CD4-positive, alpha-beta T cell (primary cell): ENCODE measurements around the gene NKAIN4. TPM values are rescaled to one million over a fixed set of nuclear protein-coding genes. Genes with fewer than 3 reads are reported as not detected.

Experiments used
- ATAC-seq: fragments of 200-7000 bp; cut with Tn5 transposase; one replicate; pipeline ENCODE4 v1.10.0; 2022; ENCODE audit warnings: mild to moderate bottlenecking; ENCODE audit not compliant: poor library complexity
- CTCF ChIA-PET: fragments of 350-600 bp; sonication (Branson Sonifier 250); formaldehyde crosslinking; loops from one replicate; lab custom pipeline; 2021; ENCODE audit warnings: antibody characterized with exemption, inconsistent platforms; lab: Charles Lee
- POLR2A ChIA-PET: fragments of 350-600 bp; sonication (Branson Sonifier 250); formaldehyde crosslinking; loops from one replicate; lab custom pipeline; 2021; ENCODE audit warnings: antibody characterized with exemption, inconsistent platforms; lab: Charles Lee
- DNase-seq, 14 experiments: peaks; one replicate each; pipeline ENCODE4 v3.0.0-alpha.2; 2013 to 2020; ENCODE audit warnings: mixed read lengths in 2 of 14
- H3K27ac ChIP-seq, 2 donors: one replicate each; pipeline versions ENCODE4 v1.5.1 to v1.7.0; 2013; ENCODE audit warnings: low read length in 2 of 2, low read depth in 1 of 2, mild to moderate bottlenecking in 1 of 2
- H3K27me3 ChIP-seq, 2 experiments: 1 replicate in 1 of 2; 2 replicates in 1 of 2; pipeline versions ENCODE4 v1.6.1 to v1.7.0; 2013; ENCODE audit warnings: low read length in 2 of 2, control low read depth in 1 of 2, mild to moderate bottlenecking in 1 of 2, moderate library complexity in 1 of 2; ENCODE audit not compliant: insufficient read depth in 2 of 2, control insufficient read depth in 1 of 2
- H3K36me3 ChIP-seq: one replicate; pipeline ENCODE4 v1.6.1; 2013; ENCODE audit warnings: low read length, control low read depth; ENCODE audit not compliant: insufficient read depth
- H3K4me1 ChIP-seq: one replicate; pipeline ENCODE4 v1.6.1; 2013; ENCODE audit warnings: low read length, control low read depth; ENCODE audit not compliant: insufficient read depth
- H3K4me3 ChIP-seq: one replicate; pipeline ENCODE4 v1.5.1; 2013; ENCODE audit warnings: mild to moderate bottlenecking, low read length, moderate library complexity
- H3K9me3 ChIP-seq, 2 experiments: 1 replicate in 1 of 2; 2 replicates in 1 of 2; pipeline versions ENCODE4 v1.6.1 to v1.7.0; 2013; ENCODE audit warnings: low read length in 2 of 2, mild to moderate bottlenecking in 2 of 2, control low read depth in 1 of 2, moderate library complexity in 1 of 2; ENCODE audit not compliant: control insufficient read depth in 1 of 2, insufficient read depth in 1 of 2
- H3K27ac Mint-ChIP-seq: one replicate; pipeline ENCODE4 v1.8.0; 2020; ENCODE audit warnings: mixed read lengths
- H3K27me3 Mint-ChIP-seq: one replicate; pipeline ENCODE4 v1.8.0; 2021; ENCODE audit warnings: mixed read lengths
- H3K36me3 Mint-ChIP-seq: one replicate; pipeline ENCODE4 v1.8.0; 2021; ENCODE audit warnings: low read depth, mixed read lengths
- H3K4me1 Mint-ChIP-seq: one replicate; pipeline ENCODE4 v1.8.0; 2021; ENCODE audit warnings: low read depth, mixed read lengths
- H3K4me3 Mint-ChIP-seq: one replicate; pipeline ENCODE4 v1.8.0; 2020; ENCODE audit warnings: mild to moderate bottlenecking, mixed read lengths
- H3K9me3 Mint-ChIP-seq: one replicate; pipeline ENCODE4 v1.8.0; 2020; ENCODE audit warnings: mixed read lengths
- intact Hi-C, 2 experiments: fragments of 100-400 bp; cut with DNase I in 1 of 2; cut with micrococcal nuclease in 1 of 2; formaldehyde crosslinking; loops; one replicate each; pipeline versions ENCODE4 v1.15.1 to v1.9.0; 2023 to 2025; cut with DNase I, micrococcal nuclease
- total RNA-seq, 174 experiments: library from RNA in 2 of 174; stranded (reverse) in 2 of 174; gene quantifications; one replicate each; pipeline ENCODE4 v1.2.3 and lab custom pipeline; 2021 to 2026
- TF ChIP-seq, protein P1 (sequence below): fragments of 200-600 bp; IDR thresholded peaks from one replicate; pipeline ENCODE4 v1.8.0; 2022; ENCODE audit warnings: antibody characterized with exemption, mild to moderate bottlenecking

Gene NKAIN4
- total RNA-seq, 2 experiments from 2014 or later: not detected

DNA sequence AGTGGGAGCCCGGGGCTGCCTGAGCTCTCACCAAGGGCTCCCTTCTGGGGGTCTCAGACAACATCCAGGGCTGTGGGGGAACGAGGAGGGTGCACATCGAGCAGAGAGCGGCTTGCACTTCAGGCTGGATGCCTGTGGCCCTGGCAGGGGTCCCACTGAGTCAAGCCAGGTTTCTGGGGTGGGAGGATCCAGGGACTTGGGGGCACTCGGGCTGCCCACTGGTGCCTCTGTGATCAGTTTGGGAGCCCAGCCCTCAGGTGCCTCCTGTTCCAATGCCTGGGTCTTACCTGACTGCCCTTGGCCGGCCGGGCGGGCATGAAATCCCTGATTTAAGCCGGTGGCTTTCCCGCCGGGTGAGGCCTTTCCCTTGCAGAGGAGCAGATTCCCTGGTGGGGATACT lies 39.2 kb upstream of the NKAIN4 start:
- no peaks in the 10 kb centered on the region for H3K9me3 Mint-ChIP-seq
- peaks cover 2% of the 10 kb centered on the region for H3K36me3 ChIP-seq
- H3K4me3 ChIP-seq: no peak overlapping the region
- TF ChIP-seq, protein P1, sequence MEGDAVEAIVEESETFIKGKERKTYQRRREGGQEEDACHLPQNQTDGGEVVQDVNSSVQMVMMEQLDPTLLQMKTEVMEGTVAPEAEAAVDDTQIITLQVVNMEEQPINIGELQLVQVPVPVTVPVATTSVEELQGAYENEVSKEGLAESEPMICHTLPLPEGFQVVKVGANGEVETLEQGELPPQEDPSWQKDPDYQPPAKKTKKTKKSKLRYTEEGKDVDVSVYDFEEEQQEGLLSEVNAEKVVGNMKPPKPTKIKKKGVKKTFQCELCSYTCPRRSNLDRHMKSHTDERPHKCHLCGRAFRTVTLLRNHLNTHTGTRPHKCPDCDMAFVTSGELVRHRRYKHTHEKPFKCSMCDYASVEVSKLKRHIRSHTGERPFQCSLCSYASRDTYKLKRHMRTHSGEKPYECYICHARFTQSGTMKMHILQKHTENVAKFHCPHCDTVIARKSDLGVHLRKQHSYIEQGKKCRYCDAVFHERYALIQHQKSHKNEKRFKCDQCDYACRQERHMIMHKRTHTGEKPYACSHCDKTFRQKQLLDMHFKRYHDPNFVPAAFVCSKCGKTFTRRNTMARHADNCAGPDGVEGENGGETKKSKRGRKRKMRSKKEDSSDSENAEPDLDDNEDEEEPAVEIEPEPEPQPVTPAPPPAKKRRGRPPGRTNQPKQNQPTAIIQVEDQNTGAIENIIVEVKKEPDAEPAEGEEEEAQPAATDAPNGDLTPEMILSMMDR: no peak
- peaks cover 6% of the 10 kb centered on the region for H3K36me3 Mint-ChIP-seq
- POLR2A ChIA-PET: no interaction called here
- H3K4me1 ChIP-seq: peaks cover 25% of the 10 kb centered on the region
- H3K9me3 ChIP-seq: peaks cover 0 to 6% of the 10 kb centered on the region in 2 experiments
- peaks cover 11 to 24% of the 10 kb centered on the region in 2 experiments for H3K27me3 ChIP-seq
- H3K27ac Mint-ChIP-seq: no peak overlapping the region
- DNase-seq: no peak
- H3K4me1 Mint-ChIP-seq: peaks cover 13% of the 10 kb centered on the region
- no peak overlapping the region for H3K27ac ChIP-seq
- H3K27me3 Mint-ChIP-seq: peaks cover 18% of the 10 kb centered on the region
- CTCF ChIA-PET: no interaction called here
- intact Hi-C loops: no loop called here
- ATAC-seq: no peak
- no peak overlapping the region for H3K4me3 Mint-ChIP-seq

DNA sequence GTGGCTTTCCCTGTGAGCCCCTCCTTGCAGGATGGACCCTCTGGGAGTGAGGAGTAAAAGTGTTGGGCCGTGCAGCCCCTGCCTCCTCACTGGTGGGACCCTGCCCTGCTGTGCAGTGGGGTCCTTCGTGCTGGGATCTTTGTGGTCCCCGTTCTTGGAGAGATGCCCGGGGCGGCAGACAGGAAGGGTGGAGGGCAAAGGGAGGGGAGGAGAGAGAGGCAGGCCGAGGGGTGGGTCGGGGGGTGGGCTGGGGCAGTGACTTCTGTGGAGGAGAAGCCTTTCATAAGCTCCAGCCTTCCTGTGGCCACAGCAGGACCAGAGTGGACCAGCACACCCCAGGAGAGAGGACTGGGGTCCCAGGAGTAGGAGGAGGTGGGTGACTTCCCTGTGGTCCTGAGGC lies 38.6 kb upstream of the NKAIN4 start, which contains the start of gene COL20A1:
TSS of gene COL20A1 (plus strand) at position 283 of the 400 bp plus-strand sequence. CDS start 1,922 bp downstream, outside the sequence.
- ChIA-PET POLR2A (no interaction called here), CTCF (no interaction called here)
- Mint-ChIP-seq H3K4me1 (peaks cover 13% of the 10 kb centered on the region), H3K9me3 (no peaks in the 10 kb centered on the region), H3K4me3 (no peak within 1 kb of the TSS), H3K27me3 (peaks cover 13% of the 10 kb centered on the region), H3K27ac (no peak within 1 kb of the TSS), H3K36me3 (peaks cover 6% of the 10 kb centered on the region)
- DNase-seq (no peak), ATAC-seq (no peak)
- intact Hi-C loops: no loop called here
- TF ChIP-seq, protein P1: no peak
- Histone ChIP-seq H3K36me3 (peaks cover 8% of the 10 kb centered on the region), H3K4me3 (no peak within 1 kb of the TSS), H3K4me1 (peaks cover 25% of the 10 kb centered on the region), H3K9me3 (peaks cover 0 to 6% of the 10 kb centered on the region in 2 experiments), H3K27ac (no peak within 1 kb of the TSS), H3K27me3 (peaks cover 11 to 24% of the 10 kb centered on the region in 2 experiments)

DNA sequence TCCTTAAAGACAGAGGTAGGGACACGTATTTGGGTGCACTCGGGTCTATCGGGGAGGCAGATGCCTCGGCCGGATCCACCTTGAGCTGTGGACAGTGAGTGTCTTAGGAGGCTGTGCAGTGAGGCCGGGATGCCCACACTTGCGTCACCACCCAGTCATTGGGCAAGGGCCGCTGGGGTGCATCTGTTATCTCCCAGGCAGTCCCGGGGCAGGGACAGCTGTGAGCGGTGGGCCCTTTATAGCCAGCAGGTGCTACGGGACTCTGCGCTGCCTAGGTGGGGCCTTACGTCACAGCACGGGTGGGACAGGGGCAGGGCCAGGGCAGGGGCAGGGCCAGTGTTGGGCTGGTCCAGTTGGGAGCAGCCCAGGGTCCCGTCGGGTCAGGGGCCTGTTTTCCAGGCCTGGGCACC lies 38.0 kb upstream of the NKAIN4 start:
- ATAC-seq: no peak
- intact Hi-C loops: no loop called here
- H3K27ac Mint-ChIP-seq: no peak overlapping the region

More for the DNA sequence above, 38.0 kb upstream of the NKAIN4 start:
- Histone ChIP-seq H3K27ac (no peak overlapping the region), H3K4me3 (no peak overlapping the region), H3K36me3 (peaks cover 13% of the 10 kb centered on the region), H3K9me3 (peaks cover 0 to 6% of the 10 kb centered on the region in 2 experiments), H3K27me3 (peaks cover 6 to 20% of the 10 kb centered on the region in 2 experiments), H3K4me1 (peaks cover 25% of the 10 kb centered on the region)
- Mint-ChIP-seq H3K9me3 (no peaks in the 10 kb centered on the region), H3K36me3 (peaks cover 7% of the 10 kb centered on the region), H3K27me3 (peaks cover 11% of the 10 kb centered on the region), H3K4me1 (peaks cover 13% of the 10 kb centered on the region), H3K4me3 (no peak overlapping the region)
- POLR2A ChIA-PET: no interaction called here
- TF ChIP-seq, protein P1: no peak
- no peak for DNase-seq
- CTCF ChIA-PET: no interaction called here
